Left lung (tissue), 10 donors: Measurements from ENCODE around the gene RASSF5. TPM values are rescaled to one million over a fixed set of nuclear protein-coding genes. Genes with fewer than 3 reads are reported as not detected.

Experiments used
- ATAC-seq: fragments of 200-7000 bp; cut with Tn5 transposase; one replicate; pipeline ENCODE4 v1.9.1; 2020; ENCODE audit warnings: moderate library complexity
- DNase-seq, 4 donors: peaks; one replicate each; pipeline ENCODE4 v3.0.0-alpha.2; 2013 to 2020
- H3K27ac ChIP-seq, 2 donors: fragments of 200-600 bp; sonication (generic) in 1 of 2; one replicate each; pipeline versions ENCODE4 v1.5.0 to v1.8.0; 2020 to 2021
- H3K27me3 ChIP-seq, 2 donors: fragments of 200-600 bp; sonication (generic) in 1 of 2; one replicate each; pipeline versions ENCODE4 v1.5.0 to v1.8.0; 2020 to 2021
- H3K36me3 ChIP-seq, 2 donors: fragments of 200-600 bp; sonication (generic) in 1 of 2; one replicate each; pipeline versions ENCODE4 v1.5.0 to v1.8.0; 2020 to 2021
- H3K4me1 ChIP-seq, 2 donors: fragments of 200-600 bp; one replicate each; pipeline ENCODE4 v1.8.0; 2021
- H3K4me3 ChIP-seq, 2 donors: fragments of 200-600 bp; sonication (generic) in 1 of 2; one replicate each; pipeline versions ENCODE4 v1.5.0 to v1.8.0; 2020 to 2021; ENCODE audit warnings: mild to moderate bottlenecking in 1 of 2
- H3K9me3 ChIP-seq, 2 donors: fragments of 200-600 bp; sonication (generic) in 1 of 2; one replicate each; pipeline versions ENCODE4 v1.5.0 to v1.8.0; 2020 to 2021
- CTCF ChIP-seq, 2 donors: fragments of 200-600 bp; sonication (generic) in 1 of 2; IDR thresholded peaks; one replicate each; pipeline versions ENCODE4 v1.5.0 to v1.8.0; 2021; ENCODE audit warnings: antibody characterized with exemption in 2 of 2
- intact Hi-C, 2 donors: fragments of 100-400 bp; cut with DNase I; formaldehyde crosslinking; loops; one replicate each; pipeline versions ENCODE4 v1.11.2 to v1.14.2; 2022
- polyA plus RNA-seq, 6 donors: library from polyadenylated mRNA; unstranded; fragments of 120-200 nt; gene quantifications; one replicate each; pipeline ENCODE4 v1.2.1, GENCODE V29; 2013; ENCODE audit not compliant: insufficient read length in 6 of 6
- total RNA-seq, 2 donors: library from RNA; stranded (reverse); fragmentation: NEBNext Ultra II Directional; extraction: Animal tissue kit (Norgen Biotek cat#: 25700); gene quantifications; one replicate each; pipeline ENCODE4 v1.2.1, GENCODE V29; 2021
- donor health status: DM: no; HTN: yes; CAD: no.
- donor health status: DM: no; HTN: no; CAD: no.

The RASSF5 gene
- total and polyA plus RNA-seq, 8 donors, result 5.8 to 40.9 (median 11.6) TPM

- ATAC-seq, result no peak
- intact Hi-C loops, result no loop called here
- no peaks in the 10 kb centered on the region for H3K27me3 ChIP-seq
Measured at GRCh38 chr1:206541236-206541833, 34.0 kb downstream of the RASSF5 start.

GRCh38 chr1:206544562-206545257 lies 37.4 kb downstream of the RASSF5 start:
- ATAC-seq (peak; percentile 74), DNase-seq (peak in 3 of 4 donors; percentile 68 to 89 (median 72))
- Histone ChIP-seq H3K4me3 (no peak overlapping the region), H3K9me3 (no peaks in the 10 kb centered on the region), H3K27me3 (no peaks in the 10 kb centered on the region), H3K36me3 (no peaks in the 10 kb centered on the region), H3K27ac (no peak overlapping the region), H3K4me1 (peaks cover 6 to 16% of the 10 kb centered on the region in 2 donors)
- intact Hi-C loops, result loop anchor here in 1 of 2 donors (5.0 kb wide), 1 partner anchor 38 kb away; no protein-coding TSS in a partner anchor
- peak; percentile 76 to 90 for TF ChIP-seq CTCF (IDR thresholded peaks at IDR 0.05)

More at GRCh38 chr1:206541236-206541833, 34.0 kb downstream of the RASSF5 start:
- no peak for DNase-seq
- no peaks in the 10 kb centered on the region for H3K36me3 ChIP-seq
- H3K9me3 ChIP-seq, result no peaks in the 10 kb centered on the region
- H3K4me1 ChIP-seq, result peaks cover 7 to 19% of the 10 kb centered on the region in 2 donors
- no peak overlapping the region for H3K4me3 ChIP-seq
- peak overlapping the region; percentile 24 to 50 for H3K27ac ChIP-seq
- TF ChIP-seq CTCF (IDR thresholded peaks at IDR 0.05), result no peak

GRCh38 chr1:206545351-206545750 lies 38.0 kb downstream of the RASSF5 start:
- no peaks in the 10 kb centered on the region for H3K36me3 ChIP-seq
- no peak for ATAC-seq
- no peak overlapping the region for H3K27ac ChIP-seq
- H3K4me3 ChIP-seq, result no peak overlapping the region
- no peak for TF ChIP-seq CTCF (IDR thresholded peaks at IDR 0.05)
- peaks cover under 1 to 9% of the 10 kb centered on the region in 2 donors for H3K4me1 ChIP-seq
- intact Hi-C loops, result loop anchor here in 1 of 2 donors (5.0 kb wide), 1 partner anchor 37 kb away; no protein-coding TSS in a partner anchor
- DNase-seq, result no peak
- H3K27me3 ChIP-seq, result no peaks in the 10 kb centered on the region
- H3K9me3 ChIP-seq, result no peaks in the 10 kb centered on the region

- ATAC-seq (no peak), DNase-seq (no peak)
- no peak overlapping the region for H3K4me3 ChIP-seq
- H3K4me1 ChIP-seq, result peaks cover 0 to 18% of the 10 kb centered on the region in 2 donors
- H3K27ac ChIP-seq, result no peak overlapping the region
- no peak for TF ChIP-seq CTCF (IDR thresholded peaks at IDR 0.05)
- no peaks in the 10 kb centered on the region for H3K27me3 ChIP-seq
- H3K36me3 ChIP-seq, result no peaks in the 10 kb centered on the region
- H3K9me3 ChIP-seq, result no peaks in the 10 kb centered on the region
- intact Hi-C loops, result loop anchor here in 1 of 2 donors (5.0 kb wide), 1 partner anchor 35 kb away; no protein-coding TSS in a partner anchor
Measured at GRCh38 chr1:206547104-206547503, 39.8 kb downstream of the RASSF5 start.

- Histone ChIP-seq H3K4me1 (peaks cover 0 to 19% of the 10 kb centered on the region in 2 donors), H3K27me3 (no peaks in the 10 kb centered on the region), H3K4me3 (no peak overlapping the region), H3K27ac (no peak overlapping the region), H3K36me3 (no peaks in the 10 kb centered on the region), H3K9me3 (no peaks in the 10 kb centered on the region)
- no peak for DNase-seq
- intact Hi-C loops, result no loop called here
- TF ChIP-seq CTCF (IDR thresholded peaks at IDR 0.05), result no peak
- ATAC-seq, result peak; percentile 56
Measured at GRCh38 chr1:206550446-206550845, 43.1 kb downstream of the RASSF5 start.
